CD4-positive, alpha-beta T cell treated with Interleukin-15 for 4 hours (primary cell): ENCODE measurements around the gene TBC1D14.

Experiments
- DNase-seq: peaks from one replicate; pipeline ENCODE4 v3.0.0-alpha.2; 2020; ENCODE audit warnings: low spot score

TBC1D14 gene

DNA sequence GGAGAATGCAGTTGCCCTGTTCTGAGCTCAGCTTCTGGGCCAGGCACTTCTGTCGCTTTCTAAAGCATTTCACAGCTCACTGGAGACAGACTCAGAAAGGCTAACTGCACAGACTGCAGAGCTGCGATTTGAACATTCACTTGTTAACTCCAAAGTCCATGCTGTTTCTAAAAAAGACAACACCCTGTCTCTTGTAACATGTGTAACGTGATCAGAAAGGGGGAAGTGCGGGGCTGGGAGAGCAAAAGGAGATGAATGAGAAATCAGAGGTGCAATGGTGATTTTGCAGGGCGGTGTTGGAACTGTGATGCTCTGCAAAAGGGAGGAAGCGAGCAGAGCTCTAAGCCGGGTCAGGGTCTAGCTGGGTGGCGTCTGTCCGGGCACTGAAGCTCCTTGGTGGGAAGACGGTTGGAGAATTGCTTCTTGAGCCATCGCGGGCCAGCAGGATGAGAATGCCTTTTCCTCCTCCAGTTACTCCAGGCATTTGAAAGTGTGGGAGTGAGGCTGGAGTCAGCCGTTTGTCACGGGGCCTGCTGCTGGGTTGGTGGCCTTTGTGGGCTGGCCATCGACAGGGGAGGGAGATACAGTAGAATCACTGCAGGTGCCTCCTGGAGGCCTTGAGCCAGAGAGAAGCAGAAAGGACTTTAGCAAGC, 20.3 kb downstream of the TBC1D14 start:
- DNase-seq, result no peak

GRCh38 chr4:6932475-6932874, 22.8 kb downstream of the TBC1D14 start:
- DNase-seq, result no peak

GRCh38 chr4:6932918-6933317, 23.3 kb downstream of the TBC1D14 start:
- no peak for DNase-seq

DNA sequence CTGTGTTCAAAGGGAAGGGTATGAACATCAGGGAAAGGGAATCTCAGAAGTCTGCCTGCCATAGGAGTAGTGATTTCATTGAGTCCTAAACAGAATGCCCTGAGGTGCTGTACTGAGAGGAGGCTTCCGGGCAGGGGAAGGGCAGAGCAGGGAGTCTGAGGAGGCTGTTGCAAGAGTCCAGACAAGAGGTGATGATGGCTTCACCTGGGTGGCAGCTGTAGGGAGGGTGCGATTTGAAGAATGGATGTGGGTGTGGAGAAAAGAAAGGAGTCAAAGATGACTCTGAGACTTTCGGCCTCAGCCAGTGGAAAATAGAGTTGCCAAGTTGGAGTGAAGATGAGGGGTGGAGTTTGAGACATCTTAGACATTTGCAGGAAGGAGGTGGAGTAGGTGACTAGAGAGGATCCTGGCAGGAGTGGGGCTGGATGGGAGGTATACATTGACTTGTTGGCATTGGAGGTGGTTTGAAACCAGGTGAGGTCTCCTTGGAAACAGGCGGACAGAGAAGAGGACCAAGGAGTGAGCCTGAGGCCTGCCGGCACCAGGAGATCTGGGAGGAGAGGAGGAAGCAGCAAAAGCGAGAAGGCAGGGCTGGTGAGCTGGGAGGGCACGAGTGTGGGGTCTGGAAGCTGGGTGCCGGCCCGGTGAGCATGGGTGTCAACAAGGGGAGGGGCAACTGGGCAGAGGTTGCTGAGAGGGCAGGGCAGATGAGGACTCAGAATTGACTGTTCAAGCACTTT, 24.2 kb downstream of the TBC1D14 start:
- no peak for DNase-seq

DNA sequence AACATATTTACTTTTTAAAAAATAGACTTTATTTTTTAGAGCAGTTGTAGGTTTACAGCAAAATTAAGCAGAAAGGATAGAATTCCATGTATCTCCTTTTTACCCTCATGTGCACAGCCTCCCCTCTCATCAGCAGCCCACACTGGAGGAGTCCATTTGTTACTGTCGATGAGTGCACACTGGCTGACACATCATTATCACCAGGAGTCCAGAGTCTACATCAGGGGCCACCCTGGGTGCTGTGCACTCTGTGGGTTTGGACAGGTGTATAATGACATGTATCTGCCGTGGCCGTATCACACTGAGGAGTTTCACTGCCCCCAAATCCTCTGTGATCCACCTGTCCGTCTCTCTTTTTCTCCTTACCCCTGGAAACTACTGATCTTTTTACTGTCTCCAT, 26.3 kb downstream of the TBC1D14 start:
- no peak for DNase-seq

GRCh38 chr4:6937201-6937600, 27.6 kb downstream of the TBC1D14 start:
- no peak for DNase-seq

DNA sequence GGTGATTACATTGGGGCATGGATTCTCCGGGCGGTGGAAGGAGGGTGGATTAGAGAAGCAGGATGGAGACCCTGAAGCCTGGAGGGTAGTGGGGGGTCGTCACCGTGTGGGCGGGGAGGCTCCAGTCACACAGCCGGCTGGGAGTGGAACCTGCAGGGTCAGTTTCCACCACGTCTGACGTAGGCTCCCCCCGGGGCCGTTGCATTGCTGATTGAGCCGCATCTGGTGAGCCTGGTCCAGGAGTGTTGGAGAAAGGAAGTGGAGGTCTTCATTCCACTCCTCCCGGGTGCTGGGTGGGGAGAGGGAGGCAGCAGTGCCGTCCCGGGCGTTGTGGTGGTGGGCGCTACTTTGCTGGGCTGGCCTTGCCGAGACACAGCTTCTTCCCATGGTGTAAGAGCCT, 28.1 kb downstream of the TBC1D14 start:
- no peak for DNase-seq

GRCh38 chr4:6938237-6938636, 28.6 kb downstream of the TBC1D14 start:
- no peak for DNase-seq

- DNase-seq, result no peak
These were observed 29.1 kb downstream of the TBC1D14 start for GRCh38 chr4:6938647-6939271.

GRCh38 chr4:6939761-6940743, 30.4 kb downstream of the TBC1D14 start:
- no peak for DNase-seq

GRCh38 chr4:6940744-6941137, 31.1 kb downstream of the TBC1D14 start:
- no peak for DNase-seq

DNA sequence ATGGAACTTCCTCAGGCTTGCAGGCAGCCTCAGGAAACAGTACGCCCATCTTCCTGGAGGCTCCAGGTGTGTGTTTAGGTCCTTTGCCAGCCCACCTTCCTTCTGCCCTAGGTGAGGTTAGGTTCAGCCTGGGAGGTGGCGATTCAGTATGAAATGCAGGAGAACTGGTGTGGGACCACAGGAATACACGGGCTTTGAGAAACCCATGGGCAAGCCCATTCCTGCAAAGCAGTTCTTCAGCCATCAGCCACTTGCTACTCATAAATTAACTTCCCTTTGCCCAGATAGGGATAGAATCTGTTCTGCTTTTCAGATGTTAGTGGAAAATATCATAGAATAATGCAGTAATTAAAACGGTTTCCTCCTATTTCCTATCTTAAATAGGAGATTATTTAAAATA, 32.2 kb downstream of the TBC1D14 start:
- no peak for DNase-seq

GRCh38 chr4:6942238-6942800, 32.7 kb downstream of the TBC1D14 start:
- peak; percentile 53 for DNase-seq

GRCh38 chr4:6943012-6943884, 33.6 kb downstream of the TBC1D14 start:
- no peak for DNase-seq

GRCh38 chr4:6943885-6944225, 34.2 kb downstream of the TBC1D14 start:
- DNase-seq, result no peak

DNA sequence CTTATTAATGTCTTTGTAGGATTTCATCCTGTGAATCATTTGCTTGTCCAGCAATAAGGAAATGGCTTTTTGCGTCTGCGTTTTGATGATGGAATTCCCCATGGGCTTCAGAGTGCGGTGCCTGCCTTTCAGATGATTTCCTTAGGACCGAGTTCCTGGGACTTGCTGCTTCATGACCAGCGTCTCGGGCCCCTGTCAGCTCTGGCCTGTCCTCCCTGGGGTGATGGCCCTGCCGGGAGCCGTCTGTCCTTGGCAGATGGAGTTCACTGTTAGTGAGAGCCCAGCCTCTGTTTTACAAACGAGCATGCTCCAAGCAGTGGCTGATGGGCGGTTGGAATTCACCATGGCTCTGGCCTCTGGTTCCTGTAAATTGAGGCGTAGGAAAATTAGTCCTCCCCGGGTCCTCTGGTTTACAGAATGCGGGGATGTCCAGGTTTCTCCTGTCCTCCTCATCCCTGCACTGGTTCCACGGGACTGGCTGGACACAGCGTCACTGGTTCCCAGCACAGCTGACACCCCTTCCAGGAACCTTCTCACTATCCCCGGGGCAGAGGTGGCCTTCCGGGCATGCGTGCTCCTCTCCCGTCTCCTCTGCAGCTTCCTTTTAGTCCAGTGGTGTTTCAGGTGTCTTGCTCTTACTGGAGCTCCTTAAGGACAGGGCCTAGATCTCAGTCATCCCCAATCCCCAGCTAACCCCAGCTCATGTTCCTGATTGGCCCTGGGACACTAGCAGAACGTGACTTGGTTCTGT, 34.9 kb downstream of the TBC1D14 start:
- no peak for DNase-seq

DNA sequence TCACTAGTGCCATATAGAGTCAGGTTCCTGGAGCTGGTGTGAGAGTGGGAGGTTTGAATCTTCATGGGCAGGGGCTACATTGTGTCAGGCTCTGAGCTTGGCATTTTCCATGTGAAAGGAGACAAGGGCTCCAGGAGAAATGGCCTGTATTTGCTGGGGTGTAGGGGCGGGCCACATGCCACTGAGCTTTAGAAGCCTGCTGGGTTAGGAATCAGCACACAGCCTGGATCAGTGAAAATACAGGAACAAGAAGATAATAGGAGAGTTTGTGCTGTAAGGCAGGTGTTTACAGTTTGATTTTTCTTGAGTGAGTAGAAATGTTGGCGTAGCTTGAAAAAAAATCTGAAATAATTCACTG, 35.4 kb downstream of the TBC1D14 start:
- no peak for DNase-seq

GRCh38 chr4:6946497-6946896, 36.9 kb downstream of the TBC1D14 start:
- DNase-seq, result no peak

DNA sequence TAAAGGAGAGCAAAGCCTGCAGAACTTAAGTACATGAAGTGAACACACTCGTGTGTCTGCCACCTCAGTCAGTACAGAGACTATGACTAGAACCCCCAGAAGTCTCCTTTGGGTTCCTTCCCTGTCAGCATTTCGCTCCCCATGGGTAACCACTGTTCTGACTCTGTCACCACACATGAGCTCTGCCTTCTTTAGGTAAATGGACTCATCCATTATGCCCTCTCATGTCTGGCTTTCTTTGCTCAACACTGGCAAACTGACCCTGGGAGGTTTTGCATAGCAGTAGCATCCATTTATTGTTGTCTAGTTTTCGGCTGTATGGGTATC, 38.5 kb downstream of the TBC1D14 start:
- no peak for DNase-seq

DNA sequence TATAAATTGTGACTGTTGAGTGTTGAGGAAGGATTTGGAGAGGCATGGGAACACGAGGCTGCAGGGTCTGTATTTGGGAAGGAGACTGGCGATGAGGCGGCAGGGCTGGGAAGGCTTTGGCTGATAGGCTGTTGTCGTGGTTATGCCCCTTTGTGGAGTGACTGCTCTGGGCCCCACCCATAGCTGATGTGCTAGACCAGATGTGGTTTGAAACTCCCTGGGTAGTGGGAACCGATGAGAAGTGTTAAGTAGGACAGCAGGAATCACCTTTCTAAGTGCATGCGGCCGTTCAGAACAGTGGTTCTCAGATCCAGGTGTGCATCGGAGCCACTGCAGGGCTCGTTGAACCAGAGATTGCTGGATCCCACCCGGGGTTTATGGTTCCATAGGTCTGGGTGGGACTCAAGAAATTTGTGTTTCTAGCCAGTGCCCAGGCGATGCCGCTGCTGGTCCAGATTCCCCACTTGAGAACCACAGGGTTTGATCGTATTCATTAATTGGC, 42.3 kb downstream of the TBC1D14 start:
- peak; percentile 12 for DNase-seq
